H4 (cell line): Measurements from ENCODE around the gene ZNF622. TPM values are rescaled to one million over a fixed set of nuclear protein-coding genes. Genes with fewer than 3 reads are reported as not detected.

Experiments
- DNase-seq: peaks from one replicate; pipeline ENCODE4 v3.0.0-alpha.2; 2015; ENCODE audit warnings: low spot score
- total RNA-seq: library from RNA; depleted of rRNA; stranded (reverse); fragments of >200 nt; shearing (Covaris generic); gene quantifications from 2 replicates; pipeline ENCODE4 v1.2.3, GENCODE V29; 2014; rRNA removed

The ZNF622 gene
- total RNA-seq, result 55.0 and 55.8 TPM in 2 replicates

- DNase-seq, result peak; percentile 94
Measured at GRCh38 chr5:16465544-16466432, at the start of gene ZNF622. ZNF622 (minus strand) TSS chr5:16465800; CDS start chr5:16465665, 135 bp downstream.

GRCh38 chr5:16510098-16510497 is 44.5 kb upstream of the ZNF622 start:
- no peak for DNase-seq

- no peak for DNase-seq
Measured at GRCh38 chr5:16508730-16509531, 43.3 kb upstream of the ZNF622 start.

- no peak for DNase-seq
Measured at GRCh38 chr5:16507716-16508115, 42.1 kb upstream of the ZNF622 start.

GRCh38 chr5:16505904-16506303 is 40.3 kb upstream of the ZNF622 start:
- DNase-seq, result no peak

GRCh38 chr5:16505140-16505891 is 39.7 kb upstream of the ZNF622 start:
- no peak for DNase-seq

- no peak for DNase-seq
Measured at GRCh38 chr5:16504571-16504970, 39.0 kb upstream of the ZNF622 start.

- DNase-seq, result peak; percentile 66
Measured at GRCh38 chr5:16502866-16503265, 37.3 kb upstream of the ZNF622 start.

GRCh38 chr5:16500024-16500423 is 34.4 kb upstream of the ZNF622 start:
- no peak for DNase-seq

- no peak for DNase-seq
Measured at GRCh38 chr5:16497546-16497945, 31.9 kb upstream of the ZNF622 start.

- no peak for DNase-seq
Measured at GRCh38 chr5:16493261-16493660, 27.7 kb upstream of the ZNF622 start.

- DNase-seq, result no peak
Measured at GRCh38 chr5:16492398-16493140, 27.0 kb upstream of the ZNF622 start.

GRCh38 chr5:16490911-16491310 is 25.3 kb upstream of the ZNF622 start:
- DNase-seq, result no peak

GRCh38 chr5:16489322-16489791 is 23.8 kb upstream of the ZNF622 start:
- DNase-seq, result peak; percentile 27

- no peak for DNase-seq
Measured at GRCh38 chr5:16487456-16487855, 21.9 kb upstream of the ZNF622 start.

GRCh38 chr5:16486711-16487111 is 21.1 kb upstream of the ZNF622 start:
- DNase-seq, result no peak

GRCh38 chr5:16485656-16486055 is 20.1 kb upstream of the ZNF622 start:
- DNase-seq, result no peak

GRCh38 chr5:16484081-16484480 is 18.5 kb upstream of the ZNF622 start:
- no peak for DNase-seq

GRCh38 chr5:16483361-16483760 is 17.8 kb upstream of the ZNF622 start:
- no peak for DNase-seq

GRCh38 chr5:16482891-16483290 is 17.3 kb upstream of the ZNF622 start:
- no peak for DNase-seq
